Gastrocnemius medialis (tissue), 4 donors: ENCODE results near the gene RBBP6.

ENCODE experiments used
- POLR2A ChIP-seq, 2 donors: fragments of 450-650 bp; IDR thresholded peaks; one replicate each; pipeline ENCODE4 v1.6.1; 2017; ENCODE audit warnings: antibody characterized with exemption in 2 of 2, mild to moderate bottlenecking in 2 of 2, moderate library complexity in 2 of 2
- TF ChIP-seq, protein P1 (sequence below), 5 experiments: fragments of 450-650 bp in 3 of 5; fragments of 200-600 bp in 2 of 5; sonication (generic) in 2 of 5; IDR thresholded peaks in 4 of 5; conservative IDR thresholded peaks in 1 of 5; 1 replicate in 4 of 5; 2 replicates in 1 of 5; pipeline ENCODE4 v1.5.1; 2016 to 2019; ENCODE audit warnings: antibody characterized with exemption in 5 of 5, mild to moderate bottlenecking in 3 of 5, moderate library complexity in 3 of 5

- TF ChIP-seq, protein P1, sequence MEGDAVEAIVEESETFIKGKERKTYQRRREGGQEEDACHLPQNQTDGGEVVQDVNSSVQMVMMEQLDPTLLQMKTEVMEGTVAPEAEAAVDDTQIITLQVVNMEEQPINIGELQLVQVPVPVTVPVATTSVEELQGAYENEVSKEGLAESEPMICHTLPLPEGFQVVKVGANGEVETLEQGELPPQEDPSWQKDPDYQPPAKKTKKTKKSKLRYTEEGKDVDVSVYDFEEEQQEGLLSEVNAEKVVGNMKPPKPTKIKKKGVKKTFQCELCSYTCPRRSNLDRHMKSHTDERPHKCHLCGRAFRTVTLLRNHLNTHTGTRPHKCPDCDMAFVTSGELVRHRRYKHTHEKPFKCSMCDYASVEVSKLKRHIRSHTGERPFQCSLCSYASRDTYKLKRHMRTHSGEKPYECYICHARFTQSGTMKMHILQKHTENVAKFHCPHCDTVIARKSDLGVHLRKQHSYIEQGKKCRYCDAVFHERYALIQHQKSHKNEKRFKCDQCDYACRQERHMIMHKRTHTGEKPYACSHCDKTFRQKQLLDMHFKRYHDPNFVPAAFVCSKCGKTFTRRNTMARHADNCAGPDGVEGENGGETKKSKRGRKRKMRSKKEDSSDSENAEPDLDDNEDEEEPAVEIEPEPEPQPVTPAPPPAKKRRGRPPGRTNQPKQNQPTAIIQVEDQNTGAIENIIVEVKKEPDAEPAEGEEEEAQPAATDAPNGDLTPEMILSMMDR (IDR thresholded peaks at IDR 0.05 in 4 of 5, conservative IDR thresholded peaks at IDR 0.05 in 1 of 5), result no peak
- no peak for TF ChIP-seq POLR2A (IDR thresholded peaks at IDR 0.05)
These were observed 14.3 kb upstream of the RBBP6 start for GRCh38 chr16:24524855-24525677.
